Measurements from ENCODE around the gene RBM22. TPM values are rescaled to one million over a fixed set of nuclear protein-coding genes. Genes with fewer than 3 reads are reported as not detected.

Gene RBM22
- total and polyA plus RNA-seq, 2 of the 8 experiments (the other 6 are each of a cell fraction or from before 2014, with no cell fraction given): 20.8 to 33.9 TPM

GRCh38 chr5:150650021-150651006, 50.5 kb downstream of the RBM22 start:
- no peak overlapping the region for H3K9ac ChIP-seq (replicated peaks in 1 of 4; ENCODE audit: extremely low read depth in 1 of 4, low read depth in 3 of 4, low read length in 3 of 4)
- TF ChIP-seq TEAD4 (IDR thresholded peaks at IDR 0.05; ENCODE audit: low read depth, low read length): no peak
- TF ChIP-seq ATF2 (IDR thresholded peaks at IDR 0.05; ENCODE audit: low read length): no peak

More at GRCh38 chr5:150650021-150651006, 50.5 kb downstream of the RBM22 start:
- no peak overlapping the region; the same call in 1 of the 2 replicates for H3K27ac ChIP-seq (ENCODE audit: low read depth, low read length)
- no peak overlapping the region for H3K4me2 ChIP-seq (ENCODE audit: insufficient read depth in 1 of 2, low read depth in 2 of 2, low read length in 2 of 2)
- no peaks in the 10 kb centered on the region for H3K36me3 ChIP-seq (ENCODE audit: control insufficient read depth in 2 of 4, insufficient read depth in 4 of 4, low read length in 3 of 4)
- H2BK120ac ChIP-seq (replicated peaks; ENCODE audit: low read depth, low read length): no peak overlapping the region
- DNase-seq (ENCODE audit: low read depth in 1 of 2, low spot score in 2 of 2): no peak
- H3K23ac ChIP-seq (ENCODE audit: insufficient read length): no peak overlapping the region
- no peak overlapping the region for H3K4me3 ChIP-seq (ENCODE audit: extremely low read depth in 1 of 4, insufficient read depth in 2 of 4, low read depth in 3 of 4, low read length in 4 of 4)
- ChIA-PET POLR2A (ENCODE audit: partially characterized antibody) (interaction anchor here (0.7 to 0.9 kb wide), 2 partner anchors 11 to 204 kb away, joined by 3 read pairs; no protein-coding TSS in a partner anchor), CTCF (ENCODE audit: partially characterized antibody) (interaction anchor here (0.5 to 20.1 kb wide), 13 partner anchors 5 to 893 kb away, joined by 3 to 303 read pairs (median 7); partner anchors contain the start of genes MYOZ3 and SYNPO)
- no peak for FAIRE-seq
- H4K8ac ChIP-seq (ENCODE audit: extremely low read depth, insufficient read depth, low read length): no peak overlapping the region
- H2BK20ac ChIP-seq (ENCODE audit: low read length): no peak overlapping the region
- no peak overlapping the region for H3K4ac ChIP-seq (replicated peaks; ENCODE audit: insufficient read length, low read depth, low read length)
- H3K23me2 ChIP-seq (ENCODE audit: low read depth, low read length): no peaks in the 10 kb centered on the region
- H4K91ac ChIP-seq (replicated peaks; ENCODE audit: insufficient read length, low read length): no peak overlapping the region
- no peak overlapping the region for H2BK15ac ChIP-seq (ENCODE audit: low read length)
- H3K14ac ChIP-seq (ENCODE audit: insufficient read length): no peak overlapping the region
- H3K56ac ChIP-seq (replicated peaks; ENCODE audit: insufficient read length, low read depth, low read length): no peak overlapping the region
- H4K20me1 ChIP-seq (replicated peaks in 1 of 2; ENCODE audit: control insufficient read depth in 1 of 2, insufficient read depth in 2 of 2, low read length in 2 of 2): no peaks in the 10 kb centered on the region
- no peak overlapping the region for H4K5ac ChIP-seq (ENCODE audit: insufficient read length, low read depth, low read length)
- 84% methylated on average over 32 of the region's 38 CpGs; no CpG with 5 or more reads in 1 of the 2 experiments for WGBS, 2 experiments (ENCODE audit: extremely low coverage in 1 of 2, insufficient coverage in 1 of 2, insufficient read length in 1 of 2, insufficient replicate concordance in 2 of 2, low coverage in 1 of 2, low lambda C conversion rate in 2 of 2, missing lambda C conversion rate in 1 of 2)
- no peak overlapping the region for H3K18ac ChIP-seq (ENCODE audit: extremely low read depth, low read length)
- H3K27me3 ChIP-seq (replicated peaks in 1 of 4; ENCODE audit: control insufficient read depth in 3 of 4, extremely low read depth in 1 of 4, insufficient read depth in 3 of 4, low read length in 3 of 4): no peaks in the 10 kb centered on the region
- 0 out of 2 replicates have a peak overlapping the region, but pooled peaks have one; percentile 14 for H2BK12ac ChIP-seq (ENCODE audit: low read depth, low read length)
- H3K79me2 ChIP-seq (ENCODE audit: control insufficient read depth in 1 of 2, insufficient read depth in 2 of 2, low read length in 2 of 2): no peaks in the 10 kb centered on the region
- H2AK5ac ChIP-seq (ENCODE audit: low read depth, low read length): no peak overlapping the region
- no peak overlapping the region for H2AFZ ChIP-seq (ENCODE audit: low read length)
- H3K4me1 ChIP-seq (replicated peaks in 1 of 4; ENCODE audit: control insufficient read depth in 3 of 4, insufficient read depth in 4 of 4, low read length in 3 of 4): peaks cover 0 to 3% (median 3%) of the 10 kb centered on the region in 4 experiments; a peak in 4 of 7 replicates
- H3K79me1 ChIP-seq (ENCODE audit: low read depth, low read length): no peaks in the 10 kb centered on the region
- H3K9me3 ChIP-seq (ENCODE audit: insufficient read depth in 2 of 2, low read depth in 1 of 2, low read length in 1 of 2): no peaks in the 10 kb centered on the region
- no peak overlapping the region for H2BK5ac ChIP-seq (ENCODE audit: low read depth, low read length)

All from H1 (cell line).